ENCODE results near the gene TRANK1.

DNA sequence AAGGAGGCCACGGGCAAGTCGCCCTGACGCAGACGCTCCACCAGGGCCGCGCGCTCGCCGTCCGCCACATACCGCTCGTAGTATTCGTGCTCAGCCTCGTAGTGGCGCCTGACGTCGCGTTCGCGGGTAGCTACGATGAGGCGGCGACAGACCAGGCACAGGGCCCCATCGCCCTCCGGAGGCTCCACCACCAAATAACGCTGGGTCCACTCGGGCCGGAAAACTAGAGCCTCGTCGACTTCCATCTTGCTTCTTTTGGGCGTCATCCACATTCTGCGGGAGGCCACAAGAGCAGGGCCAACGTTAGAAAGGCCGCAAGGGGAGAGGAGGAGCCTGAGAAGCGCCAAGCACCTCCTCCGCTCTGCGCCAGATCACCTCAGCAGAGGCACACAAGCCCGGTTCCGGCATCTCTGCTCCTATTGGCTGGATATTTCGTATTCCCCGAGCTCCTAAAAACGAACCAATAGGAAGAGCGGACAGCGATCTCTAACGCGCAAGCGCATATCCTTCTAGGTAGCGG lies 48.0 kb upstream of the TRANK1 start, which contains the start of gene EPM2AIP1:
- TF ChIP-seq, protein P1, sequence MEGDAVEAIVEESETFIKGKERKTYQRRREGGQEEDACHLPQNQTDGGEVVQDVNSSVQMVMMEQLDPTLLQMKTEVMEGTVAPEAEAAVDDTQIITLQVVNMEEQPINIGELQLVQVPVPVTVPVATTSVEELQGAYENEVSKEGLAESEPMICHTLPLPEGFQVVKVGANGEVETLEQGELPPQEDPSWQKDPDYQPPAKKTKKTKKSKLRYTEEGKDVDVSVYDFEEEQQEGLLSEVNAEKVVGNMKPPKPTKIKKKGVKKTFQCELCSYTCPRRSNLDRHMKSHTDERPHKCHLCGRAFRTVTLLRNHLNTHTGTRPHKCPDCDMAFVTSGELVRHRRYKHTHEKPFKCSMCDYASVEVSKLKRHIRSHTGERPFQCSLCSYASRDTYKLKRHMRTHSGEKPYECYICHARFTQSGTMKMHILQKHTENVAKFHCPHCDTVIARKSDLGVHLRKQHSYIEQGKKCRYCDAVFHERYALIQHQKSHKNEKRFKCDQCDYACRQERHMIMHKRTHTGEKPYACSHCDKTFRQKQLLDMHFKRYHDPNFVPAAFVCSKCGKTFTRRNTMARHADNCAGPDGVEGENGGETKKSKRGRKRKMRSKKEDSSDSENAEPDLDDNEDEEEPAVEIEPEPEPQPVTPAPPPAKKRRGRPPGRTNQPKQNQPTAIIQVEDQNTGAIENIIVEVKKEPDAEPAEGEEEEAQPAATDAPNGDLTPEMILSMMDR (IDR thresholded peaks at IDR 0.05), result peak in 9 of 12 donors; percentile 16 to 57 (median 30)
- TF ChIP-seq POLR2A (IDR thresholded peaks at IDR 0.05), result peak; percentile 90 to 97

Data from heart left ventricle (tissue), 13 donors.